CD4-positive, CD25-positive, alpha-beta regulatory T cell (primary cell): ENCODE data around the gene NTN1. TPM values are rescaled to one million over a fixed set of nuclear protein-coding genes. Genes with fewer than 3 reads are reported as not detected.
A peak's percentile ranks its signal among the peaks of the same experiment; 100 is the strongest.

Experiments used
- ATAC-seq, 2 donors: fragments of 150-1000 bp; cut with Tn5 transposase; one replicate each; pipeline ENCODE4 v1.10.0; 2021; ENCODE audit warnings: low read depth in 2 of 2, moderate number of reproducible peaks in 2 of 2, moderate library complexity in 1 of 2
- DNase-seq, 3 donors: peaks; one replicate each; pipeline versions ENCODE4 v3.0.0 to v3.0.0-alpha.2; 2012 to 2022; ENCODE audit warnings: mixed read lengths in 1 of 3
- H3K27ac ChIP-seq: one replicate; pipeline ENCODE4 v1.7.0; 2013; ENCODE audit warnings: mild to moderate bottlenecking, low read length; ENCODE audit not compliant: insufficient read depth, poor library complexity, severe bottlenecking
- H3K27me3 ChIP-seq: one replicate; pipeline ENCODE4 v1.7.0; 2013; ENCODE audit warnings: low read length; ENCODE audit not compliant: control insufficient read depth, insufficient read depth
- H3K36me3 ChIP-seq: one replicate; pipeline ENCODE4 v1.7.0; 2013; ENCODE audit warnings: mild to moderate bottlenecking, low read length, moderate library complexity; ENCODE audit not compliant: control insufficient read depth, insufficient read depth
- H3K4me1 ChIP-seq: 2 replicates; pipeline ENCODE4 v1.7.0; 2013; ENCODE audit warnings: mild to moderate bottlenecking, low read length; ENCODE audit not compliant: insufficient read depth, control insufficient read depth, poor library complexity, severe bottlenecking
- H3K4me3 ChIP-seq: one replicate; pipeline ENCODE4 v1.7.0; 2013; ENCODE audit warnings: low read depth, mild to moderate bottlenecking, low read length, moderate library complexity
- H3K9me3 ChIP-seq, 2 experiments: 1 replicate in 1 of 2; 2 replicates in 1 of 2; pipeline ENCODE4 v1.7.0; 2013; ENCODE audit warnings: low read length in 2 of 2, mild to moderate bottlenecking in 1 of 2, moderate library complexity in 1 of 2; ENCODE audit not compliant: control insufficient read depth in 2 of 2
- H3K27ac Mint-ChIP-seq, 3 donors: one replicate each; pipeline ENCODE4 v1.8.0; 2020 to 2022; ENCODE audit warnings: mild to moderate bottlenecking in 3 of 3, mixed read lengths in 3 of 3, moderate library complexity in 2 of 3
- H3K27me3 Mint-ChIP-seq: one replicate; pipeline ENCODE4 v1.8.0; 2022; ENCODE audit warnings: mild to moderate bottlenecking, mixed read lengths
- H3K36me3 Mint-ChIP-seq: one replicate; pipeline ENCODE4 v1.8.0; 2020; ENCODE audit warnings: mixed read lengths
- H3K4me1 Mint-ChIP-seq, 4 donors: one replicate each; pipeline ENCODE4 v1.8.0; 2020 to 2022; ENCODE audit warnings: mixed read lengths in 4 of 4, mild to moderate bottlenecking in 1 of 4
- H3K4me3 Mint-ChIP-seq, 4 donors: one replicate each; pipeline ENCODE4 v1.8.0; 2020 to 2022; ENCODE audit warnings: mild to moderate bottlenecking in 4 of 4, mixed read lengths in 4 of 4, moderate library complexity in 3 of 4
- H3K9me3 Mint-ChIP-seq, 7 donors: one replicate each; pipeline ENCODE4 v1.8.0; 2020 to 2022; ENCODE audit warnings: mixed read lengths in 7 of 7, mild to moderate bottlenecking in 3 of 7, moderate library complexity in 2 of 7
- polyA plus RNA-seq, 4 donors: library from polyadenylated mRNA; unstranded; fragments of 300-500 nt; fragmentation: Illumina TruSeq; gene quantifications; one replicate each; pipeline ENCODE4 v1.2.3, GENCODE V29; 2021
- total RNA-seq: library from RNA; stranded (reverse); gene quantifications from one replicate; pipeline ENCODE4 v1.2.3, GENCODE V29; 2022

Gene NTN1
- total and polyA plus RNA-seq, 5 donors from 2014 or later = 0.03 TPM; not detected in 4

GRCh38 chr17:9221147-9221921 is 200.0 kb downstream of the NTN1 start:
- DNase-seq = no peak
- no peaks in the 10 kb centered on the region for H3K36me3 Mint-ChIP-seq
- Histone ChIP-seq H3K27me3 (no peaks in the 10 kb centered on the region), H3K36me3 (no peaks in the 10 kb centered on the region), H3K9me3 (peaks cover 1 to 7% of the 10 kb centered on the region in 2 experiments), H3K4me1 (peaks cover 5% of the 10 kb centered on the region), H3K4me3 (no peak overlapping the region), H3K27ac (no peak overlapping the region)
- peaks cover 4% of the 10 kb centered on the region for H3K27me3 Mint-ChIP-seq
- H3K4me1 Mint-ChIP-seq = peaks cover 0 to under 1% (median 0%) of the 10 kb centered on the region in 4 donors
- H3K27ac Mint-ChIP-seq = no peak overlapping the region
- peaks cover 1 to 9% (median 2%) of the 10 kb centered on the region in 7 donors for H3K9me3 Mint-ChIP-seq
- ATAC-seq = no peak
- H3K4me3 Mint-ChIP-seq = no peak overlapping the region

- Mint-ChIP-seq H3K27ac (no peak overlapping the region), H3K4me3 (no peak overlapping the region), H3K27me3 (peaks cover 4% of the 10 kb centered on the region), H3K9me3 (peaks cover 0 to 7% (median 2%) of the 10 kb centered on the region in 7 donors), H3K36me3 (no peaks in the 10 kb centered on the region), H3K4me1 (peaks cover 0 to 3% (median 0%) of the 10 kb centered on the region in 4 donors)
- Histone ChIP-seq H3K27ac (no peak overlapping the region), H3K4me1 (peaks cover 10% of the 10 kb centered on the region), H3K36me3 (no peaks in the 10 kb centered on the region), H3K4me3 (no peak overlapping the region), H3K9me3 (peaks cover 0 to 3% of the 10 kb centered on the region in 2 experiments), H3K27me3 (no peaks in the 10 kb centered on the region)
- no peak for ATAC-seq
- DNase-seq = no peak
Measured at GRCh38 chr17:9221922-9222180, 200.5 kb downstream of the NTN1 start.

GRCh38 chr17:9223531-9223930 is 202.2 kb downstream of the NTN1 start:
- Mint-ChIP-seq H3K4me1 (peaks cover 0 to 3% (median 0%) of the 10 kb centered on the region in 4 donors), H3K4me3 (no peak overlapping the region), H3K36me3 (no peaks in the 10 kb centered on the region), H3K27ac (no peak overlapping the region), H3K9me3 (peaks cover 0 to 2% (median 0%) of the 10 kb centered on the region in 7 donors), H3K27me3 (no peaks in the 10 kb centered on the region)
- no peak overlapping the region for H3K4me3 ChIP-seq
- ATAC-seq (no peak), DNase-seq (no peak)
- H3K9me3 ChIP-seq = no peaks in the 10 kb centered on the region
- no peaks in the 10 kb centered on the region for H3K27me3 ChIP-seq
- H3K4me1 ChIP-seq = peaks cover 10% of the 10 kb centered on the region
- no peak overlapping the region for H3K27ac ChIP-seq
- no peaks in the 10 kb centered on the region for H3K36me3 ChIP-seq

- no peaks in the 10 kb centered on the region for H3K36me3 Mint-ChIP-seq
- peaks cover 10% of the 10 kb centered on the region for H3K4me1 ChIP-seq
- no peak overlapping the region for H3K27ac ChIP-seq
- H3K4me3 Mint-ChIP-seq = no peak overlapping the region
- H3K9me3 ChIP-seq = no peaks in the 10 kb centered on the region
- no peak for DNase-seq
- H3K27me3 Mint-ChIP-seq = no peaks in the 10 kb centered on the region
- no peaks in the 10 kb centered on the region for H3K27me3 ChIP-seq
- no peak for ATAC-seq
- peaks cover 0 to 3% (median 0%) of the 10 kb centered on the region in 4 donors for H3K4me1 Mint-ChIP-seq
- H3K36me3 ChIP-seq = no peaks in the 10 kb centered on the region
- H3K4me3 ChIP-seq = no peak overlapping the region
- H3K9me3 Mint-ChIP-seq = peaks cover 0 to 2% (median 0%) of the 10 kb centered on the region in 7 donors
- no peak overlapping the region for H3K27ac Mint-ChIP-seq
Measured at GRCh38 chr17:9224485-9224884, 203.2 kb downstream of the NTN1 start.

GRCh38 chr17:9225305-9226101 is 204.2 kb downstream of the NTN1 start:
- H3K27ac Mint-ChIP-seq = no peak overlapping the region

GRCh38 chr17:9226130-9226793 is 205.0 kb downstream of the NTN1 start:
- Histone ChIP-seq H3K27ac (no peak overlapping the region), H3K4me3 (no peak overlapping the region), H3K36me3 (no peaks in the 10 kb centered on the region), H3K27me3 (no peaks in the 10 kb centered on the region), H3K4me1 (peaks cover 10% of the 10 kb centered on the region), H3K9me3 (no peaks in the 10 kb centered on the region)
- H3K9me3 Mint-ChIP-seq = peaks cover 0 to 2% (median 0%) of the 10 kb centered on the region in 7 donors
- H3K4me1 Mint-ChIP-seq = peaks cover 0 to 3% (median 0%) of the 10 kb centered on the region in 4 donors
- DNase-seq (no peak), ATAC-seq (no peak)
- H3K36me3 Mint-ChIP-seq = no peaks in the 10 kb centered on the region
- no peak overlapping the region for H3K4me3 Mint-ChIP-seq
- H3K27me3 Mint-ChIP-seq = no peaks in the 10 kb centered on the region
- no peak overlapping the region for H3K27ac Mint-ChIP-seq

More at GRCh38 chr17:9225305-9226101, 204.2 kb downstream of the NTN1 start:
- H3K36me3 Mint-ChIP-seq = no peaks in the 10 kb centered on the region
- H3K27ac ChIP-seq = no peak overlapping the region
- no peaks in the 10 kb centered on the region for H3K27me3 Mint-ChIP-seq
- H3K4me1 ChIP-seq = peaks cover 10% of the 10 kb centered on the region
- no peak for DNase-seq
- ATAC-seq = no peak
- no peak overlapping the region for H3K4me3 Mint-ChIP-seq
- H3K4me1 Mint-ChIP-seq = peaks cover 0 to 3% (median 0%) of the 10 kb centered on the region in 4 donors
- H3K4me3 ChIP-seq = no peak overlapping the region
- peaks cover 0 to 2% (median 0%) of the 10 kb centered on the region in 7 donors for H3K9me3 Mint-ChIP-seq
- no peaks in the 10 kb centered on the region for H3K27me3 ChIP-seq
- no peaks in the 10 kb centered on the region for H3K9me3 ChIP-seq
- no peaks in the 10 kb centered on the region for H3K36me3 ChIP-seq

GRCh38 chr17:9226794-9227135 is 205.5 kb downstream of the NTN1 start:
- DNase-seq (peak in 1 of 3 donors; percentile 12), ATAC-seq (peak in 1 of 2 donors; percentile 41)
- Mint-ChIP-seq H3K27ac (no peak overlapping the region), H3K4me3 (no peak overlapping the region), H3K27me3 (no peaks in the 10 kb centered on the region), H3K9me3 (no peaks in the 10 kb centered on the region), H3K36me3 (no peaks in the 10 kb centered on the region), H3K4me1 (peaks cover 0 to 3% (median 0%) of the 10 kb centered on the region in 4 donors)
- H3K27me3 ChIP-seq = no peaks in the 10 kb centered on the region
- H3K9me3 ChIP-seq = no peaks in the 10 kb centered on the region
- H3K27ac ChIP-seq = no peak overlapping the region
- H3K4me3 ChIP-seq = no peak overlapping the region
- no peaks in the 10 kb centered on the region for H3K36me3 ChIP-seq
- peaks cover 10% of the 10 kb centered on the region for H3K4me1 ChIP-seq
